Measurements from ENCODE around the gene MAN2B2. TPM values are rescaled to one million over a fixed set of nuclear protein-coding genes. Genes with fewer than 3 reads are reported as not detected.

Gene MAN2B2
- total RNA-seq, 1 donor from 2014 or later = 24.0 TPM

DNA sequence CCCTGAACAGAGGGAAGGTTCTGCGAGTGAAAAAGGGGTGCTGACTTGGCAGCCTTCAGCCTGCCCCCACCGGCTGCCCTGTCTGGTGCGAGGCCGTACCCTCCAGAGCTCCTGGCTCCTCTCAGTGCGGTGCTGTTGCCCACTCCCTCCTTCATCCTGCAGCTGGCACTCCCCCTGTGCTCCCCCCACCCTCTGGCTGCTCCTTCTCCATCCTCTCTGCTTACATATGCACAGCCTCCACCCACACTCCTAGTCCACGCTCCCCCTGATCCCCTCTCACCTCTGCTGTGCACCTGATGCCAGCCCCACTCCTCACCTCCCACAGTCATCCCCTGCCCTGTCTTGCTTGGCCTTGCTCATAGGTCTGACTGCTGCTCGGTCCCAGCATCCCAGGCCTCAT, 9.9 kb downstream of the MAN2B2 start:
- Histone ChIP-seq H3K36me3 (ENCODE audit: control insufficient read depth, insufficient read depth, low read length) (peaks cover 1% of the 10 kb centered on the region), H3K4me3 (ENCODE audit: low read depth, low read length) (no peak overlapping the region), H3K27me3 (ENCODE audit: control insufficient read depth, insufficient read depth, low read length) (no peaks in the 10 kb centered on the region)
- no peak for TF ChIP-seq CTCF (IDR thresholded peaks at IDR 0.05; ENCODE audit: insufficient read depth, low read length, poor library complexity, severe bottlenecking)
- no peak for DNase-seq (ENCODE audit: low read depth)

- no peak for TF ChIP-seq CTCF (IDR thresholded peaks at IDR 0.05; ENCODE audit: insufficient read depth, low read length, poor library complexity, severe bottlenecking)
- Histone ChIP-seq H3K4me3 (ENCODE audit: low read depth, low read length) (no peak overlapping the region), H3K27me3 (ENCODE audit: control insufficient read depth, insufficient read depth, low read length) (no peaks in the 10 kb centered on the region)
Observed at GRCh38 chr4:6586715-6587325, 11.8 kb downstream of the MAN2B2 start.

GRCh38 chr4:6589444-6589843, 14.5 kb downstream of the MAN2B2 start:
- H3K36me3 ChIP-seq (ENCODE audit: control insufficient read depth, insufficient read depth, low read length) = no peaks in the 10 kb centered on the region
- DNase-seq (ENCODE audit: low read depth) = no peak
- TF ChIP-seq CTCF (IDR thresholded peaks at IDR 0.05; ENCODE audit: insufficient read depth, low read length, poor library complexity, severe bottlenecking) = no peak
- no peak overlapping the region for H3K4me3 ChIP-seq (ENCODE audit: low read depth, low read length)
- H3K27me3 ChIP-seq (ENCODE audit: control insufficient read depth, insufficient read depth, low read length) = no peaks in the 10 kb centered on the region

More at GRCh38 chr4:6586715-6587325, 11.8 kb downstream of the MAN2B2 start:
- H3K36me3 ChIP-seq (ENCODE audit: control insufficient read depth, insufficient read depth, low read length) = no peaks in the 10 kb centered on the region
- DNase-seq (ENCODE audit: low read depth) = no peak

- H3K4me3 ChIP-seq (ENCODE audit: low read depth, low read length) = no peak overlapping the region
- no peak for DNase-seq (ENCODE audit: low read depth)
- no peak for TF ChIP-seq CTCF (IDR thresholded peaks at IDR 0.05; ENCODE audit: insufficient read depth, low read length, poor library complexity, severe bottlenecking)
- H3K36me3 ChIP-seq (ENCODE audit: control insufficient read depth, insufficient read depth, low read length) = no peaks in the 10 kb centered on the region
- no peaks in the 10 kb centered on the region for H3K27me3 ChIP-seq (ENCODE audit: control insufficient read depth, insufficient read depth, low read length)
Observed at GRCh38 chr4:6591313-6591712, 16.3 kb downstream of the MAN2B2 start.

DNA sequence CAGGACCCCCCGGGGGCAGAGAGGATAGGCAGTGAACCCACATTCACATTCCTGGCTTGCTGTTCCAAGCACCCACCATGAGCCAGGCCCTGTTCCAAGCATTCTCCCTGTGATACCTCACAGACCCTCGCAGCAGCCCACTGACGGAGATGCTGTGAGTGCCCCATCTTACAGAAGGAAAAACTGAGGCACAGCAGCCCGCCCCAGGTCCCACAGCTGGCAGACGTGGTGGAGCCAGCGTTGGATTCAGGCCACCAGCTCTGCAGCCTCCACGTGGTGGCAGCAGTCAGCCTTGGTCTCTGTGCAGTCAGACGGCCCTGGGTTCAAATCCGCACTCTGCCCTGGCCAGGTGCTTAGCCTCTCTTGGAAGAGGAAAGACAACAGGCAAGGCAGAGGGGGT, 16.8 kb downstream of the MAN2B2 start:
- Histone ChIP-seq H3K4me3 (ENCODE audit: low read depth, low read length) (no peak overlapping the region), H3K36me3 (ENCODE audit: control insufficient read depth, insufficient read depth, low read length) (no peaks in the 10 kb centered on the region), H3K27me3 (ENCODE audit: control insufficient read depth, insufficient read depth, low read length) (no peaks in the 10 kb centered on the region)
- TF ChIP-seq CTCF (IDR thresholded peaks at IDR 0.05; ENCODE audit: insufficient read depth, low read length, poor library complexity, severe bottlenecking) = no peak
- no peak for DNase-seq (ENCODE audit: low read depth)

All from kidney epithelial cell (primary cell).